DND-41 (cell line): ENCODE results near the gene VSTM2B.

Experiments
- CTCF ChIP-seq: IDR thresholded peaks from 2 replicates; pipeline ENCODE4 v1.5.1; 2012; ENCODE audit warnings: borderline replicate concordance, low read length, moderate library complexity, mild to moderate bottlenecking; ENCODE audit not compliant: poor library complexity, severe bottlenecking; ENCODE audit errors: extremely low read depth
- EZH2 ChIP-seq: IDR thresholded peaks from 3 replicates; pipeline ENCODE4 v1.6.1; 2012; ENCODE audit warnings: borderline replicate concordance, low read depth, mild to moderate bottlenecking, moderate library complexity, low read length, inconsistent platforms; ENCODE audit not compliant: severe bottlenecking

GRCh38 chr19:29503785-29504184 is 22.0 kb upstream of the VSTM2B start:
- TF ChIP-seq CTCF, result no peak
- no peak for TF ChIP-seq EZH2
